Measurements from ENCODE around the gene GFER. TPM values are rescaled to one million over a fixed set of nuclear protein-coding genes. Genes with fewer than 3 reads are reported as not detected.

Gene GFER
- total and polyA plus RNA-seq, 9 of the 15 experiments (the other 6 are each of a cell fraction or from before 2014, with no cell fraction given) = 4.3 to 53.7 (median 19.8) TPM

- TF ChIP-seq CCNT2 (IDR thresholded peaks at IDR 0.05; ENCODE audit: borderline replicate concordance, extremely low read depth, insufficient read length, low read depth, low read length) (no peak), KLF16 (IDR thresholded peaks at IDR 0.05) (no peak), PHB2 (IDR thresholded peaks at IDR 0.05; ENCODE audit: low read depth) (no peak), CREB1 (IDR thresholded peaks at IDR 0.05) (no peak), CREB1 (CRISPR knock-in tag; IDR thresholded peaks at IDR 0.05) (no peak), NR3C1 (CRISPR knock-in tag; IDR thresholded peaks at IDR 0.05) (no peak)
Observed at GRCh38 chr16:2025878-2026460, 42.0 kb downstream of the GFER start (continued).

- Histone ChIP-seq H3K4me1 (replicated peaks in 1 of 2; ENCODE audit: control insufficient read depth in 2 of 2, insufficient read depth in 2 of 2, low read length in 2 of 2) (peaks cover 23 to 84% of the 10 kb centered on the region in 2 experiments; a peak in 4 of 5 replicates), H3K9me3 (replicated peaks; ENCODE audit: control insufficient read depth, insufficient read depth, low read depth, low read length) (no peaks in the 10 kb centered on the region), H3K36me3 (ENCODE audit: control insufficient read depth, insufficient read depth, low read length) (peaks cover 7% of the 10 kb centered on the region; the same call in 1 of the 3 replicates), H2AFZ (ENCODE audit: low read depth, low read length) (peak within 1 kb of the TSS; percentile 88), H3K79me2 (ENCODE audit: control insufficient read depth, insufficient read depth, low read length) (peaks cover 16% of the 10 kb centered on the region), H4K20me1 (replicated peaks; ENCODE audit: control insufficient read depth, insufficient read depth, low read length) (0 out of 2 replicates have a peak, but pooled peaks cover 7% of the 10 kb centered on the region), H3K4me2 (ENCODE audit: insufficient read depth, low read length) (peak within 1 kb of the TSS; percentile 93), H3K27ac (ENCODE audit: extremely low read depth, low read depth, low read length) (peak within 1 kb of the TSS; percentile 56; the same call in 1 of the 3 replicates), H3K27me3 (ENCODE audit: control insufficient read depth in 2 of 2, insufficient read depth in 2 of 2, low read length in 2 of 2) (no peaks in the 10 kb centered on the region), H3K9ac (ENCODE audit: insufficient read depth in 1 of 2, low read depth in 2 of 2, low read length in 2 of 2) (peak within 1 kb of the TSS; percentile 46 to 86), H3K4me3 (peak within 1 kb of the TSS; percentile 61), H3K9me1 (ENCODE audit: control insufficient read depth, insufficient read depth, low read length) (peaks cover 3% of the 10 kb centered on the region)
- ChIA-PET CTCF (ENCODE audit: low intra/inter-chr PET ratio) (no interaction called here), POLR2A (interaction anchor here (1.0 to 1.3 kb wide), 2 partner anchors 126 to 129 kb away, joined by 6 to 14 read pairs; partner anchors contain the start of gene TRAF7)
- 23% methylated on average over 8 of the region's 59 CpGs for WGBS (ENCODE audit: insufficient coverage, low coverage, missing lambda C conversion rate)
- in situ Hi-C loops (cut with MboI) (no loop called here), intact Hi-C loops (cut with micrococcal nuclease) (no loop called here)
- BruUV-seq (replicated peaks) = no TSS peak
- DNase-seq (ENCODE audit: extremely low read depth in 1 of 4, low spot score in 3 of 4) = peak; percentile 59 to 86 (median 84)
- no peak for FAIRE-seq
- ATAC-seq = peak; percentile 34
- TF ChIP-seq SREBF2 (CRISPR knock-in tag; IDR thresholded peaks at IDR 0.05) (no peak), DACH1 (IDR thresholded peaks at IDR 0.05; ENCODE audit: partially characterized antibody) (no peak), BRD4 (IDR thresholded peaks at IDR 0.05) (no peak), POLR2A (conservative IDR thresholded peaks at IDR 0.05) (no peak), EGR1 (conservative IDR thresholded peaks at IDR 0.05) (peak; percentile 76), RBM25 (IDR thresholded peaks at IDR 0.05; ENCODE audit: low read depth, low read length, severe bottlenecking) (no peak), VEZF1 (CRISPR knock-in tag; IDR thresholded peaks at IDR 0.05) (peak; percentile 68; the same call in 1 of the 2 replicates), YY1 (IDR thresholded peaks at IDR 0.05; ENCODE audit: borderline replicate concordance in 1 of 3, control insufficient read depth in 1 of 3, extremely low read depth in 1 of 3, insufficient read depth in 3 of 3, insufficient read length in 1 of 3, insufficient replicate concordance in 2 of 3, low read depth in 1 of 3, low read length in 2 of 3) (no peak), RBM22 (IDR thresholded peaks at IDR 0.05; ENCODE audit: low read depth, low read length, poor library complexity, severe bottlenecking) (no peak), ZKSCAN8 (CRISPR knock-in tag; IDR thresholded peaks at IDR 0.05) (peak; percentile 98), ZNF583 (CRISPR knock-in tag; IDR thresholded peaks at IDR 0.05) (no peak), TAF1 (IDR thresholded peaks at IDR 0.05; ENCODE audit: control insufficient read depth, extremely low read depth, insufficient read depth, low read length, severe bottlenecking) (peak; percentile 19), ZNF766 (CRISPR knock-in tag; conservative IDR thresholded peaks at IDR 0.05) (no peak), BHLHE40 (IDR thresholded peaks at IDR 0.05; ENCODE audit: low read length) (no peak)
Observed at GRCh38 chr16:2026461-2027023, 42.5 kb downstream of the GFER start, which contains the start of gene NHERF2. Gene NHERF2, plus strand, starts transcription at chr16:2026902. Its CDS starts 104 bp downstream, at chr16:2027006.
